GM20000 (cell line): Measurements from ENCODE around the gene ATP2A3.

ENCODE experiments used
- DNase-seq: peaks from one replicate; pipeline ENCODE4 v3.0.0; 2012; ENCODE audit warnings: low spot score
- TF ChIP-seq, protein P1 (sequence below): IDR thresholded peaks from 2 replicates; pipeline ENCODE4 v1.5.1; 2012; ENCODE audit warnings: mild to moderate bottlenecking, control low read depth; ENCODE audit errors: extremely low read depth, missing control alignments

Gene ATP2A3

GRCh38 chr17:3964203-3965117 lies at the start of gene ATP2A3:
Gene ATP2A3 (minus strand): TSS chr17:3964437. CDS start chr17:3964291, 146 bp downstream.
- DNase-seq = peak; percentile 95
- TF ChIP-seq, protein P1, sequence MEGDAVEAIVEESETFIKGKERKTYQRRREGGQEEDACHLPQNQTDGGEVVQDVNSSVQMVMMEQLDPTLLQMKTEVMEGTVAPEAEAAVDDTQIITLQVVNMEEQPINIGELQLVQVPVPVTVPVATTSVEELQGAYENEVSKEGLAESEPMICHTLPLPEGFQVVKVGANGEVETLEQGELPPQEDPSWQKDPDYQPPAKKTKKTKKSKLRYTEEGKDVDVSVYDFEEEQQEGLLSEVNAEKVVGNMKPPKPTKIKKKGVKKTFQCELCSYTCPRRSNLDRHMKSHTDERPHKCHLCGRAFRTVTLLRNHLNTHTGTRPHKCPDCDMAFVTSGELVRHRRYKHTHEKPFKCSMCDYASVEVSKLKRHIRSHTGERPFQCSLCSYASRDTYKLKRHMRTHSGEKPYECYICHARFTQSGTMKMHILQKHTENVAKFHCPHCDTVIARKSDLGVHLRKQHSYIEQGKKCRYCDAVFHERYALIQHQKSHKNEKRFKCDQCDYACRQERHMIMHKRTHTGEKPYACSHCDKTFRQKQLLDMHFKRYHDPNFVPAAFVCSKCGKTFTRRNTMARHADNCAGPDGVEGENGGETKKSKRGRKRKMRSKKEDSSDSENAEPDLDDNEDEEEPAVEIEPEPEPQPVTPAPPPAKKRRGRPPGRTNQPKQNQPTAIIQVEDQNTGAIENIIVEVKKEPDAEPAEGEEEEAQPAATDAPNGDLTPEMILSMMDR = no peak

DNA sequence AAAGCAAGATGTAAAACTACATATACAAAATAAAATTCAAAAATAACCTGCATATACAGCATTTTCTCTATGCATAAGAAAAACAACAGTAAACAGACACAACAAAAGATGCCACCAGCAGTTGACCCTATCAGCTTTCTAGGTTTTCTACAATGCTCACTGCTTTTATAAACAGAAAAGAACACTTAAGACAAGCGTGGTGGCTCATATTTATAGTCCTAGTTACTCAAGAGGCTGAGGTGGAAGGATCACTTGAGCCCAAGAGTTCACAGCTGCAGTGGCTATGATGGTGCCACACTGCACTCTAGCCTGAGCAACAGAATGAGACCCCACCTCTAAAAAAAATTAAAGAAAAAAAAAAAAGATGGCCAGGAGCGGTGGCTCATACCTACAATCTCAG lies 46.5 kb upstream of the ATP2A3 start:
- no peak for DNase-seq
- TF ChIP-seq, protein P1 = no peak

- TF ChIP-seq, protein P1 = no peak
- no peak for DNase-seq
Measured at GRCh38 chr17:4009186-4009785, 45.0 kb upstream of the ATP2A3 start.

DNA sequence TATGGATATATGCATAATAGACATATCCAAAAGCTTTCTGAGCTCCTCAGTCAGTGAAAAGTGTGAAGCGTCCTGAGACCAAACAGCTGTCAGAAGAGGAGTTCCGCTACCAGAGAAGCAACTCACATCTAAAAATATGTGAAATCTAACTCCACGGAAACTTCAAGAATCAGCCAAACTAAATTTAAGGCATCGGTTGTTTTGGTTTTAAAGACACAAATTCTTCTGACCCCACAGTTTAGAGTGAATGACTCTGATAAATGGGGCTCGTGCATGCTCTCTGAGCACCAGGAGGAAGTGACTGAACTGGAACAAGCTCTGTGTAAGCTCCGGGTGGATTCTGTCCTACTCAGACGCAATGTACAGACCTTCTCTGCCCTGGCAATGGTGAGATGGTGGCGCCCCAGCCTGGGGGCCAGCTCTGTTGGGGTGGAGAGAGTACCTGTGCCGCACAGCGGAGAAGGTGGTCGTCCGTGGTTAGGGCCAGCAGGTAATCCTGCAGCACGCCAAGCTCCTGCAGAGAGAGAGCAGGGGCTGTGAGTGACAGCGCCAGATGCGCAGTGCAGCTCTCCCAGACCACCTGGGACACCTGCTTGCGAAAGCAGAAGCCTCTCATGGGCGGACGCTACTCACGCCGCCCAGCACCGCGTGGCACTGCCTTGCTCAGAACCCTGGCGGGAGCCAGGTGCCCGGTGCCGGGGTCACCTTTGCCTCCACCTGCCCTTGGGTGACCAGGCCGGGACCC lies 44.4 kb upstream of the ATP2A3 start:
- TF ChIP-seq, protein P1 = no peak
- DNase-seq = no peak

- TF ChIP-seq, protein P1 = no peak
- no peak for DNase-seq
Measured at GRCh38 chr17:4008082-4008435, 43.8 kb upstream of the ATP2A3 start.

DNA sequence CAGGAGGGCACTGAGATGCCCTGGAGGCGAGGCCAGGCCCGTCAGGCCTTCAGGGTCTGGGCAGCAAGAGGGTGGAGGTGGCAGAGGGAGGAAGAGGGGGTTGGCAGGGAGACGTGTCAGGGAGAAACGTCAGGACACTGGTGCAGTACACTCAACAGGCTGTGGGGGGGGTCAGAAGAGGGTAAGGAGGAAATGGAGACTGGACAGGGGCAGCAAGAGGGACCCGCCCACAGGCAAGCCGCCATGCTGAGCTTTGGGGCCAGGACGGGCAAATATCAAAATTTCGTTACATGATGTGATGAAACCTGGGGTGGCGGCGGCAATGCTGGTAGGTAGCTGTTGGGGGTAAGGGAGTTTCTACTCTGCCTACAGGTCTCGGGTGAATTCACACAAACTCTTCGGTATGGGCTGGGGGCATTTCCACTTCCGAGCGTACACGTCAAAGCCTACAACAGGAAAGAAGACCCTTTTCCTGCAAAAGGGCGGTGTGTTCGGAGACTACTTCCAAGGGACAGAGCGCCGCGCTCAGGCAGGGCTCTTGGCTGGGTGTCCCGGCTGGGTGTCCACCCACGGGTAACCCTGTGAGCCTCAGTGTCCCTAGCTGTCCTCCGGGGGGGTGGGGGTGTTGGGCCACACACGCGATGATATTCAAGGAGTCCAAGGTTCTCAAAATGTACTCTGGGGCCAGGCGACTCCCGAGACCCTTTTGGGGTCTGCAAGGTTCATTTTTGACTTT lies 43.3 kb upstream of the ATP2A3 start:
- TF ChIP-seq, protein P1 = no peak
- no peak for DNase-seq
